ENCODE data around the gene RFXANK.

The RFXANK gene

GRCh38 chr19:19223060-19223459 lies 31.0 kb downstream of the RFXANK start:
- H3K27ac ChIP-seq = no peak overlapping the region
- no peak for TF ChIP-seq CTCF (conservative IDR thresholded peaks at IDR 0.05)

- H3K27ac ChIP-seq = no peak overlapping the region
- no peak for TF ChIP-seq CTCF (conservative IDR thresholded peaks at IDR 0.05)
Measured at GRCh38 chr19:19223636-19224035, 31.6 kb downstream of the RFXANK start.

- no peak overlapping the region for H3K27ac ChIP-seq
- TF ChIP-seq CTCF (conservative IDR thresholded peaks at IDR 0.05) = no peak
Measured at GRCh38 chr19:19224150-19224851, 32.2 kb downstream of the RFXANK start.

- no peak overlapping the region for H3K27ac ChIP-seq
- TF ChIP-seq CTCF (conservative IDR thresholded peaks at IDR 0.05) = peak; percentile 71
Measured at GRCh38 chr19:19224852-19225494, 32.9 kb downstream of the RFXANK start.

- TF ChIP-seq CTCF (conservative IDR thresholded peaks at IDR 0.05) = no peak
- no peak overlapping the region for H3K27ac ChIP-seq
Measured at GRCh38 chr19:19226204-19226603, 34.1 kb downstream of the RFXANK start.

- no peak for TF ChIP-seq CTCF (conservative IDR thresholded peaks at IDR 0.05)
- H3K27ac ChIP-seq = no peak overlapping the region
Measured at GRCh38 chr19:19226663-19227062, 34.6 kb downstream of the RFXANK start.

GRCh38 chr19:19227217-19227616 lies 35.2 kb downstream of the RFXANK start:
- no peak for TF ChIP-seq CTCF (conservative IDR thresholded peaks at IDR 0.05)
- H3K27ac ChIP-seq = no peak overlapping the region

All from VCaP (cell line).